Lower lobe of right lung (tissue), 2 donors: Measurements from ENCODE around the gene JCAD. TPM values are rescaled to one million over a fixed set of nuclear protein-coding genes. Genes with fewer than 3 reads are reported as not detected.

ENCODE experiments used
- ATAC-seq, 2 donors: fragments of 200-7000 bp; cut with Tn5 transposase; one replicate each; pipeline ENCODE4 v1.9.1; 2020 to 2022; ENCODE audit warnings: mild to moderate bottlenecking in 2 of 2, moderate library complexity in 2 of 2
- DNase-seq: peaks from one replicate; pipeline ENCODE4 v3.0.0-alpha.2; 2020
- H3K27ac ChIP-seq: fragments of 200-600 bp; one replicate; pipeline ENCODE4 v1.8.0; 2022
- H3K27me3 ChIP-seq: fragments of 200-600 bp; one replicate; pipeline ENCODE4 v1.8.0; 2022; ENCODE audit warnings: low read depth
- H3K36me3 ChIP-seq: fragments of 200-600 bp; one replicate; pipeline ENCODE4 v1.8.0; 2022; ENCODE audit warnings: mild to moderate bottlenecking
- H3K4me1 ChIP-seq: fragments of 200-600 bp; one replicate; pipeline ENCODE4 v1.8.0; 2022
- H3K4me3 ChIP-seq: fragments of 200-600 bp; one replicate; pipeline ENCODE4 v1.8.0; 2022; ENCODE audit warnings: mild to moderate bottlenecking
- H3K9me3 ChIP-seq: fragments of 200-600 bp; one replicate; pipeline ENCODE4 v1.8.0; 2022
- intact Hi-C: fragments of 100-400 bp; cut with DNase I; formaldehyde crosslinking; loops from one replicate; pipeline ENCODE4 v1.11.0; 2022
- total RNA-seq: library from RNA; stranded (reverse); fragmentation: NEBNext Ultra II Directional; extraction: Animal tissue kit (Norgen Biotek cat#: 25700); gene quantifications from one replicate; pipeline ENCODE4 v1.2.1, GENCODE V29; 2021
- TF ChIP-seq, protein P1 (sequence below): fragments of 200-600 bp; IDR thresholded peaks from one replicate; pipeline ENCODE4 v1.8.0; 2022; ENCODE audit warnings: antibody characterized with exemption, mild to moderate bottlenecking
- donor health status: DM: no; HTN: yes; CAD: no; lungs with severe emphysema.

The JCAD gene
- total RNA-seq, 1 donor from 2014 or later: 101 TPM

DNA sequence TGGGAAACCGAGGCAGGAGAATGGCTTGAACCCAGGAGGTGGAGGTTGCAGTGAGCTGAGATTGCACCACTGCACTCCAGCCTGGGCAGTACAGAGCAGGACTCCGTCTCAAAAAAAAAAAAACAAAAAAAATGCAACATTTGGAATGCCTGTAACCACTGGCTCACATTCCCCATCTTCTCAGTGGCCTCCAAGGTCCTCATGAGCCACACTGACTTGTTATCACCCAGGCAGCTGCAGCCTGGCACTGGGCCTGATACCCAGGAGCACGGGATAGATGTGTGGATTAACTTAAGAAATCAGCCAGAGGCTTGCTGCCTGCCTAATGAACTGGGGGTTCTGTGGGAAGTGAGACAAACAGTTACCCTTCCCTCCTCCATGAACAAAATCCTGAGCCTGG is 23.0 kb downstream of the JCAD start:
- TF ChIP-seq, protein P1, sequence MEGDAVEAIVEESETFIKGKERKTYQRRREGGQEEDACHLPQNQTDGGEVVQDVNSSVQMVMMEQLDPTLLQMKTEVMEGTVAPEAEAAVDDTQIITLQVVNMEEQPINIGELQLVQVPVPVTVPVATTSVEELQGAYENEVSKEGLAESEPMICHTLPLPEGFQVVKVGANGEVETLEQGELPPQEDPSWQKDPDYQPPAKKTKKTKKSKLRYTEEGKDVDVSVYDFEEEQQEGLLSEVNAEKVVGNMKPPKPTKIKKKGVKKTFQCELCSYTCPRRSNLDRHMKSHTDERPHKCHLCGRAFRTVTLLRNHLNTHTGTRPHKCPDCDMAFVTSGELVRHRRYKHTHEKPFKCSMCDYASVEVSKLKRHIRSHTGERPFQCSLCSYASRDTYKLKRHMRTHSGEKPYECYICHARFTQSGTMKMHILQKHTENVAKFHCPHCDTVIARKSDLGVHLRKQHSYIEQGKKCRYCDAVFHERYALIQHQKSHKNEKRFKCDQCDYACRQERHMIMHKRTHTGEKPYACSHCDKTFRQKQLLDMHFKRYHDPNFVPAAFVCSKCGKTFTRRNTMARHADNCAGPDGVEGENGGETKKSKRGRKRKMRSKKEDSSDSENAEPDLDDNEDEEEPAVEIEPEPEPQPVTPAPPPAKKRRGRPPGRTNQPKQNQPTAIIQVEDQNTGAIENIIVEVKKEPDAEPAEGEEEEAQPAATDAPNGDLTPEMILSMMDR: no peak
- H3K36me3 ChIP-seq: peaks cover 14% of the 10 kb centered on the region
- H3K4me3 ChIP-seq: no peak overlapping the region
- no peak overlapping the region for H3K27ac ChIP-seq
- ATAC-seq: no peak
- intact Hi-C loops: no loop called here
- peaks cover 41% of the 10 kb centered on the region for H3K4me1 ChIP-seq
- H3K27me3 ChIP-seq: no peaks in the 10 kb centered on the region
- H3K9me3 ChIP-seq: no peaks in the 10 kb centered on the region
- no peak for DNase-seq

DNA sequence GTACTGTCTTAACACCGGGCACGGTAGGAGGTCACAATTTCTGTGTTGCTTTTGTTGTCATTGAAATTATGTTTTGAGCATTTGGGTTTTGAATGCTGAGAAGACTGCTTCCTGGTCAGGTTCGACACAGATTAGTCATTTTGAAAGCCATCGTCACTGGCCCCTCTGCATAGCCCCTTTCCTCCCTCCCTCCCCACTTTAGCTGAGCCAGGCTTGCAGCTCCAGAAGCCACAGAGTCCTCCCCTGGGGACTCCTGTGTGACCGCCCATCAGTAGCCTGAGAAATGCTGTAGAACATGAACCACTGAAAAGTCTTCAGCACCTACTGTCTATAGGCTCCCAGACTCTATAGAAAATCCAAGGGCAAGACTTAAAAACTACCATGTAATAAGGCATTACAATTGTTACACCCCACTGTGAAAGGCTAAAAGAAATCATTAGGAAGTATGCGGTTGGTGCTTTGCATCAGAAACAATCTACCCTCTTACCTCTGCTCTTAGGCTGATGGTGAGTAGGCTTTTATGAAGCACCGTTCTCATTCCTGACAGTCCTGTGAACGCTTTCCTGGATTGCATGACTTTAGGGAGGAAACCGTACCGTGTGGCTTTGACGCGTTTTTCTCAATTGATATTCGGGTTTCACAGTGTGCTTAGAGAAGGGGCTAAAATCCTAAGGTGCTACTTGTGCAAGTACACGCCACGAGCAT is 24.8 kb downstream of the JCAD start:
- TF ChIP-seq, protein P1: no peak
- Histone ChIP-seq H3K9me3 (no peaks in the 10 kb centered on the region), H3K27ac (no peak overlapping the region), H3K27me3 (no peaks in the 10 kb centered on the region), H3K4me1 (peaks cover 38% of the 10 kb centered on the region), H3K36me3 (peaks cover 7% of the 10 kb centered on the region), H3K4me3 (no peak overlapping the region)
- ATAC-seq (no peak), DNase-seq (no peak)
- intact Hi-C loops: no loop called here

DNA sequence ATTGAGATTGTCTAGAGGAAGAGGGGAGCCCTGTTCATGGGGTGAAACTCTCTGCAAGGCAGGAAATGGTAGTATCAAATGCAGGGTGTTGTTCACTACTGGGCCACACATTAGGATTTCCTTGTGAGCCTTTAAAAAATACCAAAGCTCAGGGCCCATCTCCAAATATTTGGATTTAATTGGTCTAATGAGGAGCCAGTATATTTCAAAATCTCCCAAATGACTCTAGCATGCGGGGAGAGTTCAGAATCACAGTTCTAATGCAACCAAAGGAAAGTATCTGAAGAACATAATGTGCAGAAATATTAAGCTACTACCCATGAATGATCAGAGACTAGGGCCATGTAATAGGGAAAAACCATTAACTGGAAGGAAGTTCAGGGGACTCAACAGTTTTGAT is 27.3 kb downstream of the JCAD start:
- intact Hi-C loops: no loop called here
- peaks cover 45% of the 10 kb centered on the region for H3K4me1 ChIP-seq
- no peak for DNase-seq

DNA sequence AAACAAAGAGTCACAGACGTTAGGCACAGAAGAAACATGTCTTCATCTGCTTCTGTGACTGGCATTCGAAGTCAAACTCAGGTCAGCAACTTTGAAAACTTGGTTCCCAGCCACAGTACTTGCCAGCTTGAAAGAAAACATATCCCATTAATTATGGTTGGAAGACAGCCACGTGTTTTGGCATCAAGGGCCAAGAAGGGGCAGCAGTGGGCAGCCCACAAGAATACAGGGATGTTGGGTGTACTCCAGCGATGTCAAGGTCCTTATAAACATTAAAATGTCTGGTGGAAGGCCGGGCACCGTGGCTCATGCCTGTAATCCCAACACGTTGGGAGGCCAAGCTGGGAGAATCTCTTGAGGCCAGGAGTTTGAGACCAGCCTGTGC is 29.5 kb downstream of the JCAD start:
- Histone ChIP-seq H3K27me3 (peaks cover 3% of the 10 kb centered on the region), H3K4me3 (no peak overlapping the region), H3K4me1 (peaks cover 55% of the 10 kb centered on the region), H3K9me3 (no peaks in the 10 kb centered on the region), H3K36me3 (peaks cover 17% of the 10 kb centered on the region), H3K27ac (peak overlapping the region; percentile 41)
- TF ChIP-seq, protein P1: no peak
- ATAC-seq: no peak
- no peak for DNase-seq
- intact Hi-C loops: no loop called here

More for the DNA sequence above, 27.3 kb downstream of the JCAD start:
- Histone ChIP-seq H3K4me3 (no peak overlapping the region), H3K27ac (no peak overlapping the region), H3K9me3 (no peaks in the 10 kb centered on the region), H3K27me3 (no peaks in the 10 kb centered on the region), H3K36me3 (peaks cover 17% of the 10 kb centered on the region)
- TF ChIP-seq, protein P1: no peak
- ATAC-seq: no peak

- ATAC-seq (no peak), DNase-seq (no peak)
- H3K4me3 ChIP-seq: no peak overlapping the region
- TF ChIP-seq, protein P1: no peak
- H3K36me3 ChIP-seq: peaks cover 17% of the 10 kb centered on the region
- intact Hi-C loops: no loop called here
- peak overlapping the region; percentile 81 for H3K27ac ChIP-seq
- peaks cover 3% of the 10 kb centered on the region for H3K27me3 ChIP-seq
- no peaks in the 10 kb centered on the region for H3K9me3 ChIP-seq
- H3K4me1 ChIP-seq: peaks cover 55% of the 10 kb centered on the region
These were observed 30.1 kb downstream of the JCAD start for GRCh38 chr10:30029164-30029871.
